ENCODE measurements around the gene EDC4. TPM values are rescaled to one million over a fixed set of nuclear protein-coding genes. Genes with fewer than 3 reads are reported as not detected.
A peak's percentile ranks its signal among the peaks of the same experiment; 100 is the strongest.

EDC4 gene
- total RNA-seq: 10 to 100 TPM; 36.7 to 62.4 (median 55.6) TPM

- no peaks in the 10 kb centered on the region for H3K27me3 ChIP-seq
- H3K9me3 ChIP-seq: no peaks in the 10 kb centered on the region
- peak within 1 kb of the TSS; percentile 61 to 93 (median 85) for H3K4me3 ChIP-seq
- H3K36me3 ChIP-seq: peaks cover 0 to 62% (median 4%) of the 10 kb centered on the region in 3 donors
- peak within 1 kb of the TSS; percentile 4 to 90 (median 80) for H3K27ac ChIP-seq
- 0 to 2% methylated on average over 23 to 34 of the region's 72 CpGs for WGBS, 2 donors
- DNase-seq (ENCODE audit: low spot score in 2 of 2): peak; percentile 60 to 66
- H3K4me1 ChIP-seq: peaks cover 0 to 44% (median 22%) of the 10 kb centered on the region in 4 donors
- TF ChIP-seq POLR2A (IDR thresholded peaks at IDR 0.05) (peak; percentile 38 to 40), CTCF (IDR thresholded peaks at IDR 0.05) (peak in 1 of 5 experiments; percentile 43), EP300 (IDR thresholded peaks at IDR 0.05) (peak; percentile 22 to 85)
Observed at GRCh38 chr16:67872631-67873434, at the start of gene EDC4. Gene EDC4, plus strand, starts transcription at chr16:67873052. Its CDS starts 210 bp downstream, at chr16:67873262.

- Histone ChIP-seq H3K27me3 (no peaks in the 10 kb centered on the region), H3K36me3 (peaks cover 0 to 54% (median 4%) of the 10 kb centered on the region in 3 donors), H3K4me1 (no peaks in the 10 kb centered on the region), H3K27ac (no peak overlapping the region), H3K9me3 (no peaks in the 10 kb centered on the region), H3K4me3 (no peak overlapping the region)
- no peak for DNase-seq (ENCODE audit: low spot score in 2 of 2)
- 77 to 100% methylated on average over 1 to 7 of the region's 8 CpGs for WGBS, 2 donors
- TF ChIP-seq EP300 (IDR thresholded peaks at IDR 0.05) (no peak), POLR2A (IDR thresholded peaks at IDR 0.05) (no peak), CTCF (IDR thresholded peaks at IDR 0.05) (no peak)
Observed at GRCh38 chr16:67825119-67825518, 47.7 kb upstream of the EDC4 start.

GRCh38 chr16:67825906-67826305 is 46.9 kb upstream of the EDC4 start:
- TF ChIP-seq EP300 (IDR thresholded peaks at IDR 0.05) (no peak), POLR2A (IDR thresholded peaks at IDR 0.05) (no peak), CTCF (IDR thresholded peaks at IDR 0.05) (no peak)
- WGBS, 2 donors: 85 to 89% methylated on average over 12 to 13 of the region's 14 CpGs
- Histone ChIP-seq H3K27ac (no peak overlapping the region), H3K4me3 (no peak overlapping the region), H3K9me3 (no peaks in the 10 kb centered on the region), H3K36me3 (peaks cover 0 to 62% (median 4%) of the 10 kb centered on the region in 3 donors), H3K4me1 (no peaks in the 10 kb centered on the region), H3K27me3 (no peaks in the 10 kb centered on the region)
- DNase-seq (ENCODE audit: low spot score in 2 of 2): no peak

GRCh38 chr16:67828651-67829050 is 44.2 kb upstream of the EDC4 start:
- 89 to 93% methylated on average over 4 of the region's 4 CpGs for WGBS, 2 donors
- no peak for DNase-seq (ENCODE audit: low spot score in 2 of 2)
- Histone ChIP-seq H3K36me3 (peaks cover 0 to 78% (median 4%) of the 10 kb centered on the region in 3 donors), H3K27ac (no peak overlapping the region), H3K9me3 (no peaks in the 10 kb centered on the region), H3K27me3 (no peaks in the 10 kb centered on the region), H3K4me1 (peaks cover 0 to 19% (median 5%) of the 10 kb centered on the region in 4 donors), H3K4me3 (no peak overlapping the region)
- TF ChIP-seq POLR2A (IDR thresholded peaks at IDR 0.05) (no peak), CTCF (IDR thresholded peaks at IDR 0.05) (no peak), EP300 (IDR thresholded peaks at IDR 0.05) (no peak)

GRCh38 chr16:67833030-67833414 is 39.8 kb upstream of the EDC4 start:
- WGBS, 2 donors: 0 to 7% methylated on average over 3 of the region's 3 CpGs
- TF ChIP-seq POLR2A (IDR thresholded peaks at IDR 0.05) (no peak), CTCF (IDR thresholded peaks at IDR 0.05) (no peak), EP300 (IDR thresholded peaks at IDR 0.05) (no peak)
- Histone ChIP-seq H3K27me3 (no peaks in the 10 kb centered on the region), H3K36me3 (peaks cover 0 to 45% (median 4%) of the 10 kb centered on the region in 3 donors), H3K27ac (peak overlapping the region in 3 of 4 donors; percentile 79 to 86 (median 80)), H3K4me3 (peak overlapping the region; percentile 69 to 88 (median 82)), H3K9me3 (no peaks in the 10 kb centered on the region), H3K4me1 (peaks cover 0 to 25% (median 9%) of the 10 kb centered on the region in 4 donors)
- DNase-seq (ENCODE audit: low spot score in 2 of 2): no peak

All from tibial nerve (tissue), 4 donors.